ENCODE measurements around the gene BLOC1S4.

- no peak for TF ChIP-seq POLR2A (IDR thresholded peaks at IDR 0.05; ENCODE audit: low read depth, low read length)
- TF ChIP-seq POLR2AphosphoS5 (IDR thresholded peaks at IDR 0.05; ENCODE audit: low read depth, low read length) = no peak
These were observed 39.2 kb downstream of the BLOC1S4 start for GRCh38 chr4:6755088-6755753.
